Esophagus mucosa (tissue), 1 donor: ENCODE data around the gene RNASET2. TPM values are rescaled to one million over a fixed set of nuclear protein-coding genes. Genes with fewer than 3 reads are reported as not detected.
"Not testable (repeated sequence)": the region's sequence is repeated elsewhere in the genome, so short reads cannot be mapped to it uniquely, and the experiment has no call there.

Experiments
- ATAC-seq: fragments of 200-7000 bp; cut with Tn5 transposase; one replicate; pipeline ENCODE4 v1.9.1; 2020
- total RNA-seq: library from RNA; stranded (reverse); gene quantifications from one replicate; pipeline ENCODE4 v1.2.4, GENCODE V29; 2023
- donor health status: DM: yes; HTN: yes; CAD: no.

RNASET2 gene
- total RNA-seq, 1 donor from 2014 or later: 23.6 TPM

DNA sequence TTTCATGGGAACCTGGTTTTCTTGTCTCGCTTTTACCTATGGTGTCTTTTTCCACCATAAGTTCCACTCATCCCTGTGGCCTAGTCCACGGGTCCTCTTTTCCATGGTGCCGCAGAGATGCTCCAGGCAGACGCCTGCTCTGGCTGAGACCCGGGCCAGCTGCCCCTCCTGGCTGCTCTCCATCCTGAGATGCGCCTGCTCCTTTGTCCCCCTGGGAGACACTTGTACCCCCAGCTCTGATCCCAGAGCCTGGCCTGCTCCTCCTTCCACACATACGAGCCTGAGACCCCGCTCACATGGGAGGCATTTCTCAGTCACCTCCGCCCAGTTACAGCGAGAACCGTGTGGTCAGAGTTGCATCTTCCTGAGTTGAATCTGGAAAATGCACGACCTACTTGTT, 29.6 kb downstream of the RNASET2 start:
- no peak for ATAC-seq

DNA sequence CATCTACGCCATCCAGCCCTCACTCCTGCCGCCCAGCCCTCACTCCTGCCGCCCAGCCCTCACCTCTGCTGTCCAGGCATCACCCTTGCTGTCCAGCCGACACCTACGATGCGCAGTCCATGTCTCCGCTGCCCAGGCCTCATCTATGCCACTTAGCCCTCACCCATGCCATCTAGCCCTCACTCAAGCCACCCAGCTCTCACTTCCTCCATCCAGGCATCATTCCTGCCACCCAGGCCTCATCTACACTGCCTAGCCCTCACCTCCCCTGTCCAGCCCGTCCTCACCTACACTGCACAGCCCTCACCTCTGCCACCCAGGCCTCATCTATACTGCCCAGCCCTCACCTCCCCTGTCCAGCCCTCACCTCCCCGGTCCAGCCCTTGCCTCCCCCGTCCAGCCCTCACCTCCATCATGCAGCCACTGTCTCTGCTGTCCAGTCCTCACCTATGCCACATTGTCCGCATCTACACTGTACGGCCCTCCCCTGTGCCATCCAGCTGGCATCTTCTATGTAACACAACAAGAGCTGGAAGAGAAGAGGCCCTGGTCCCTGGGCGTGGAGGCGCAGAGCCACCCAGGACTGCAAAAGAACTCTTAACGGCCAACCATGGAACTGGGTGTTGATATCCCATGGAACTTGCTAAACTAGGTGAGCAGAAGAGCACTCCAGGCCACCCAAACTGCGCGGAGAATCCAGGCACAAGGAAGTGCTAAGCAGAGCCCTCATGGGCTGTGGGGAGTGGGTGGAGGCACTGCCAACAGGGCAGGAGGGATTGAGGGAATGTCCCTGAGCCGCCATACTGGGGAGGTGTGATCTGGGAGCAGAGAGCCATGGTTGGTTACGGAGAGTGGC, 31.0 kb downstream of the RNASET2 start:
- peak; percentile 46 for ATAC-seq

DNA sequence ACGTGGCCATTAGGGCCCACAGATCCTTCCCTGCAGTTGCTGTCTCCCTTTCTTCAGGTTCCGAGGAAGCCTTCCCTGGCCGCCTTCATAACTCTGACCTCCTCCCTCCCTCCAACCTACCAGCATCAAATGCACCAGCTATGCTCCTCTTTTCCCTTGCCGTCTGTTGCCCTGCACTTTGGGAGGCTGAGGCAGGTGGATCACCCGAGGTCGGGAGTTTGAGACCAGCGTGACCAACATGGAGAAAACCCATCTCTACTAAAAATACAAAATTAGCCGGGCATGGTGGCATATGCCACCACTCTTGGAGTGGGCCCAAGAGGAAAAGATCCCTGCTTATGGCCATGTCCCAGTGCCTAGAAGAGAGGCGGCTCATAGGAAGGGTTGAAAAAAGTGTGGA, 31.8 kb downstream of the RNASET2 start:
- ATAC-seq: no peak

DNA sequence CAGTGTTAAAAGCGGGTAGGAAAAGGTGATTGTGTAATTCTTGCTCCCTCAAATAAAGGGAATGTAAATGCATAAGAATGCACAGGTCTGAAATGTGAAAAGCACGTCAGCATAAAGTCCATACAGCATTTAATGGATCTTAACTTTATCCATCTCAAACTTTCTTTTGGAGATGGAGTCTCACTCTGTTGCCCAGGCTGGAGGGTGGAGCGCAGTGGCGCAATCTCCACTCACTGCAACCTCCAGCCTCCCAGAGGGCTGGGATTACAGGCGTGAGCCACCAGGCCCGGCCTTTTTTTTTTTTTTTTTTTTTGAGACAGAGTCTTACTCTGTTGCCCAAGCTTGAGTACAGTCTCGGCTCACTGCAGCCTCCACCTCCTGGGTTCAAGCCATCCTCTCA, 33.4 kb downstream of the RNASET2 start:
- ATAC-seq: no peak

DNA sequence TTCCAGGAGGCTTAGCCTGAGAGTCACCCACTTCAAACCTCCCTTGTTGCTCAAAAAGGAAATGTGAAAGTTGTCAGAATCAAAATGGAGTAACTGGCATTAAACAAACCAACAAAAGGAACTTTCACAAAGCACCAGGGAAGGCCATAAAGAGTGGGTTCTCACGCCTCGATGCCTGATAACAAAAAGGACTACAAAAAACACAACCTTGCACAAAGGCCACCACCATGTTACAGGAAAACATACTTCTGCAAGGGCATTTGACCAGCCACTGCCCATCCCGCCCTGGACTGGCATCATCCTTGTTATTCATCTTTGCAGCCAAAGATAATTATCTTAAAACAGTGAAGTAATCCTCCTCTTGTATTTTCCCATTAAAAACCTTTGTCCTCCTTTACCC, 34.8 kb downstream of the RNASET2 start:
- no peak for ATAC-seq

DNA sequence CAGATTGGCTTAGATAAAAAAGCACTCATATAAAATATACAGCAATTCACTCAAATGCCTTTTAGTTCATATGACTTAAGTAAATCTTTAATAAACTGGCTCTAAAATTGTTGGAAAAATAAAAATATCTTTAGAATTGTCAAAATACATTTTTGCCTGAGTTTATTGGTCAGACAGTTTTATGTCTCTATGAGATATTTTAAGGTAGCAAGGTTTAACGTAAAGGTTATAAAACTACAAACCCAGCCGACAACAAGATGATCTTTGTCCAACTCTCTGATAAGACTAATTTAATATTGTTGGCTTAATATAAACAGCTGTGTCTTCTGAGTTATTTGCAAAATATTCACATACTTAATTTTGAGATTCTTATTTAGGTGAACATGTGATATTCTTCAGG, 39.5 kb downstream of the RNASET2 start:
- no peak for ATAC-seq

DNA sequence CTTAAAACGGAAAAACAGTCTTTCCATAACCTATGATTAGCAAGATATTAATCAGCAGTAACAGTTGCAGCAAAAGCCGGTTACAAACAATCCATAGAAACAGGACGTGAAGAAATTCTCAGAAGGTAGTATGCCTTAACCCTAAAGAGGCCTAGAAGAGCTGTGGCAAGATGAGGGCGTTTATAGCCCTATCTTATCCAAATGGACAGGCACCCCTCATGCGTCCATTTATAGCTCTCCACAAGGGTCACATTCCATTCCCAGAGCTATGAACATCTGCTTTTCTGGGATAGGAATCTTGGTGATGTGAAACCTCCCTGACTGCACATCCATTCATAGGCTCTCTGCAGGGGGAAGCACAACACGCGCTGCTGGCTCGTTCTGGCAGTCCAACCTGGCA, 40.9 kb downstream of the RNASET2 start:
- not testable (repeated sequence) for ATAC-seq

DNA sequence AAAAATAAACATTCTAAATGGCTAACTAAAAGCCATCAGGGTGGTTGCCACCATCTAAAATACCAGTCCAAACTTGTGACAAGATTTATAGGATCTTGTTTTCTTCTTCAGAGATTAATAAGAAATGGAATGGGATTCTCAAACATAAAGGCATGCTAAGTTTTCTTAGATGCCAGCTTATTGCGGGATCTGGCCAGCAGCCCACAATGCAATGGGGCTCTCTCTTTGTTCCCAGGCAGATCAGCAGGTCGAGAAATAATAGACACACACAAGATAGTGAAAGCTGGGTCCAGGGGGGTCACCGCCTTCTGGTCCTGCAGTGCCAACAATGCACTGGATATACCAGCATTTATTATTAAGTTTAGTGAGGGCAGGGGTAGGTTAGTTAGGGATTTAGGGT, 41.4 kb downstream of the RNASET2 start:
- not testable (repeated sequence) for ATAC-seq

DNA sequence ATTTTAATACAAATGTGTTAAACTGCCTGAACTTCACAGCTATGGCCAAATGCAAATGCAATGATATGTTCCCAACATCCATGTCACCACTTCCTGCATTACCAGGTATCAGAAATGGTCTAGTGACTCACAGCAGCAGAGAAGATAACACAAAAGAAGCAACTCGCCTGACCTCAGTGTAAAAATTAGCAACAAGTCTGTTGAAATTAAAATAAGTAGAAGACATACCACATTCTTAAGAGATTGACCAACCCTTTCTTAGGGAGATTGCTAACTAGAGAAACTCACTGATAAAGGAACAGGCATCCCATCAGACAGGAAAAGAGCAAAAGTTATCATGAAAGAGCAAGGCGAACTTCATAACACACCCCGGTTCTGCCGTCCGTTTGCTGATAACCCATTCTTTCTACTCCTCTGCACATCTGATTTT, 45.1 kb downstream of the RNASET2 start:
- no peak for ATAC-seq

DNA sequence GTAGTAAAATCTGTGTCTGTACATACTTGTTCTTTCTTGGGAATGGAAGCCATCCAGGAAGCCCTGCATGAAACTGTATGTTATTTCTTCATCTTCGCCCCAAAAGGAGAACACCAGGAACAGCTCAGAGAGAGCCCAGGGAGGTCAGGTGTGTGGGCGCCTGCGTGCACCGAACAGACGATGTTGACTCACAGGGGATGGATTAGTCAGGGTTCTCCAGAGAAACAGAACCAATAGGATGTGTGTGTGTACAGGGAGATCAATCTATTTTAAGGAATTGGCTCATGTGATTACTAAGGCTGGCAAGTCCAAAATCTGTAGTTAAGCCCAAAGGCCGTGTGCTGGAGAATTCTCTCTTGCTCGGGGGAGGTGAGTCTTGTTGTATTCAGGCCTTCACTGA, 45.7 kb downstream of the RNASET2 start:
- ATAC-seq: no peak

DNA sequence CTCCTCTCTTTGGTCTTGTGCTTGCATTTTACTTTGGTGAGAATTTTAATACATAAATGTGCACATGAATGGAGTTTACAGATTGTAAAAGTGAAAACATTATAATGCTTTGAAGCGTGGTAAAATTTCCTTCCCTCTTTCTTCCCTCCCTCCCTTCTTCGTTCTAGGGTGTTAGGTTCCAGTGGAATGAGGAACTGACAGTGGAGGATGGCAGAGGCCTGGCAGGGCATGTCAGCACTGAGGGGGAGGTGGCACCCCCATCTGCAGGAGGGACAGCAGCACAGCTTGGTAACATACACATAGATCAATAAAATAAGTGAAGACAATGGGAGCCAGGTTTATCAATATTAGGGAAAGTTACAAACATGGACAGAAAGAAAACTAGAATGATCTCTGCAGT, 47.5 kb downstream of the RNASET2 start:
- ATAC-seq: no peak

DNA sequence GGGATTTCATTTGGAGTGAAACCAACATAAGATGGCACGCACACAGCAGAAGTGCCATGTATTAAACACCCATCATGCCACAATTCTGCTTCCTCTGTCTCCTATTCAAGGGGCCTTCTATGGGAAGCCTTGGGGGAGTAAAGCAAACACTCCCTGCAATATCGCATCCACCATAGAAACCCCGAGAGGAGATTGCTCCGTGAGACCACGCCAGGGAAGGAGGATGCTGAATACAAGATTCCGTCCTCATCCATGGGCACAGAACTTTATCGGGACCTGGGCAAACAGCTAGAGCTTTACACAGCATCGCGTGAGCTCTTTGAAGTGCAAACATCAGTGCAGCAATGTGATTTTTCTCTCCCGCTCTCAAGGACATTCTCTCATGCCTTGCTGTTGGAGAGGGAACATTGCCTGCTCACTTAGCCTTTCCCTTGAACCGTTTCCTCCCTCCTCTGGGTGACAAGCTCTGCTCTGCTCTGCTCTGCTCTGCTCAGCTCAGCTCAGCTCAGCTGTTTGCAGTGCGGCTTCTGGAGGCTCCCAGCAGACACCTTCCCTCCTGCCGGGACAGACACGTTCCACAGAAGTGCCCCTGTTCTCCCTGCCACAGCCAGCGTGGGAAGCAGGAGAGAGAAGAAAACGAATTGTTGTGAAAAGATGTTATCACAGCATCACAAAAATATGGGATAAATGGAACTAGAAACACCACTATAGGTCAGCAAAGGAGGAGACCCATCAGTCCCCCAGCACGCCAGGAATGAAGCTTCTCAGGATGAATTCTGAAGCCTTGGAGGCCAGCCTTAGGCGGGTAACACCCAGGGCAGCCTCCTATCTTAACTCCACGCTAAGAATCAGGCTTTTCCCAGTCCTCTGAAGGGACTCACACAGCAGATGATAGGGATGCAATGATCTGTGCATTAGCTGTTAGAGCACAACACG, 48.2 kb downstream of the RNASET2 start:
- no peak for ATAC-seq

DNA sequence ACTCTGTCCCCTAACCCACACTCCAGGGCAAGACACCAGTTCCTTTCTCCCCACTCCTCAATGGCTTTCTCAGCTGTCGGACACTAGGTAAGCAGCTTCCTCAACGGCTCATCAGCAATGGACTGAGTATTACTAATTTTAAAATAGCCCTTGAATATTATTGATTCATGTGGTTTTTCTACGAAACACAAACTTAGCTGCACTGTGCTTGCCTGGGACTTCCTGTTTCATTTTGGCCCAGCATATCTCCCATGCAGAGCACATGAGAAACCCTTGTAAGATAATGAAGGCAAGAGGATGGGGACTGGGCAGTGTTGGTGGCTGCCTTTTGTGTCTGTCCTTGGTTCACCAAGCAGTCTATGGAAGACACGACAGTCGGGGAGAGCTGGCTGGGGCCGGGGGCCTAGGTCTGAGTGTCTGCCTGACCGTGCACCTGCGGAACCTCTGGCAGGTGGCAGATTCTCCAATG, 48.9 kb downstream of the RNASET2 start:
- no peak for ATAC-seq

DNA sequence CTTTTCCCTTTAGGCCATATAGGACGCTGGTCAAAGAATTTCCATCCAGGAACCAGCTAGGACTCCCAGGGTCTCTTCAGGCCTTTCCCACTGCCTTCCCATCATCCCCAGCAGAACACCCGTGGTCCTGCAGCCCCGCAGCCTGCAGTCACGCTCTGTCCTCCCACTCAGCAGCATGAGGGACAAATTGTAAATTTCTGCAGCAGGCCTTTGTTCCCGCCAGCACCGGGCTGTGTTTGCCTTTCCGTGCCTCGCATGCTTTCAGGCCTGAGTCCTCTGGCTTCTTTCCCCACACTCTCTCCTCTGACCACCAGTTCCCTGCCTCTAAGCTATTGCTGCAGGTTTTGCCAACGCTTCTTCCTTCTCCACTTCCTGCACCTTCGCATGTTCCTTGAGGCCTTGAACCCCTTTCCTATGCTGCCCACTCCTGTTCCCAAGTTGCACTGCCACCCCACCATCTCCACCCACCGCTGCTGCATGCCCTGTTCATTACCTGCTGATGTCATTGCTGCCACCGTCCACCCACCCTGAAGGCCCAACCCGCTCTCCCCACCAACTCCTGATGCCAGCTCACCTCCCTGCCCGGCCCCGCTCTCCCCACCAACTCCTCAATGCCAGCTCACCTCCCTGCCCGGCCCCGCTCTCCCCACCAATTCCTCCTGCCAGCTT, 49.8 kb downstream of the RNASET2 start:
- no peak for ATAC-seq

DNA sequence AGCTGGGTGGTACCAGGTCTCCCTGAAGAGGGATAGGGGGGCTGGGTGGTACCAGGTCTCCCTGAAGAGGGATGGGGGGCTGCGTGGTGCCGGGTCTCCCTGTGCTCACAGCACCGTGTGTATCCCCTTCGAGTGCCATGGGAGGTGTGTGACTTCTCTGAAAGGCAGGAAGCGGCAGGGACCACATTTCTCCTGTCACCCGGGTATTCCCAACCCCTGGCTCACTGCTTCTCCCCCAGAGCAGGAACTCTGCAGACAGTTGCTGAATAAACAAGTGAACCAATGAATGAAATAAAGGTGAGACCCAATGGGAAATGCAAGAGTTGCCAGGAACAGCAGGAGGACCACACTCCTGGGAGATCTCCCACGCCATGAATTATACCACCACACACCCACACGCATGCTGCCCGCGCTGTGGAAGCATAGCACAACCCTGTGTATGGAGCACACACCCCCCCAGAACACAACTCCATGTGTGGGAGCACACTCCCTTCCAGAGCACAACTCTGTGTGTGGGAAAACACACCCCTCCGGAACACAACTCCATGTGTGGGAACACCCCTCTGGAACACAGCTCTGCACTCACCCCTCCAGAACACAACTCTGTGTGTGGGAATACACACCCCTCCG, 50.7 kb downstream of the RNASET2 start:
- no peak for ATAC-seq

DNA sequence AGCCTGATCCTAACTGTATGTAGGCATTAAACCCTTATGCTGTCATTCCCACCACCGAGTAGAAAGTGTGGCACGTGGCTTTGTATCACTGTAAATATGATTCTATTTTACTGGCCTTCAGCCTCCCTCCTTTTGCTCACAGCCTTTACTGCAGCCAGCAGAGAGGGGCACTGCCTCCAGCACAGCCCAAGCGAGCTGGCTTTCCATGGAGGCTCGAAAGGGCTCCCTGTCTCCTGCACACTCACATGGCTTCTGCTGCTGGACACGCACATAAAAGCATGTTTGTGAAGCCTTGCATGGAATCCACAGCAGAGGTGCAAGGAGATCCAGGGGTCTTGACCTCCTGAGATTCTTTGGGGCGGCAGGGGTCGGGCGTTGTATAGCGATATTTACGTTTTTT, 51.3 kb downstream of the RNASET2 start:
- no peak for ATAC-seq

DNA sequence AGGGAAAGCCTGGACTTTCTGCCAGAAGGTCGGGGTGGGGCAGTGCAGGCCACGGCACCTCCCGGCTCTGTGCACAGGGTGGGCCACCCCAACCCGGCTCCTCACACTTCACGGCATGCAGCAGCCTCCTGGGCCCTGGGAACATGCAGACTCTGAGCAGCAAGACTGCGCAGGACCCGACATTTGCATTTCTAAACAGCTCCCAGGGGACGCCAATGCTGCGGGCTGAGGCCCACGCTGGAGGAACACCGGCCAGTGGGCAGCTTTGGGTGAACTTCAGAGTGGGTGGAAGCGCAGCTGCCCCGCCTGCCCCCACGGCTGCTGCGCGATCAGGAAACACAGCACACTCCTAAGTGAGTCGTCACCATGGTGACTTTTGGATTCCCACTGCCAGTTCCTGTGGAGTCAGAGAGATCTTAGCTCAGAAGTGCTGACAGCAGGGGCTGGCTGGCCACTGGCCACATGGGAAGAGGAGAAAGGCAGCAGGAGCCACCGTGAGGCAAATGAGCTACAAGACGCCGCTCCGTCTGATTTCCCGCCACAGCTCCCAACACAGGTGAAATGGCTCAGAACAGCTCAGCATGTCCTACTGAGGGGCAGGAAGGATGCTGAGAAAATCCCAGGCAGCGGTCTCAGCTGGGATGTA, 52.1 kb downstream of the RNASET2 start:
- no peak for ATAC-seq

DNA sequence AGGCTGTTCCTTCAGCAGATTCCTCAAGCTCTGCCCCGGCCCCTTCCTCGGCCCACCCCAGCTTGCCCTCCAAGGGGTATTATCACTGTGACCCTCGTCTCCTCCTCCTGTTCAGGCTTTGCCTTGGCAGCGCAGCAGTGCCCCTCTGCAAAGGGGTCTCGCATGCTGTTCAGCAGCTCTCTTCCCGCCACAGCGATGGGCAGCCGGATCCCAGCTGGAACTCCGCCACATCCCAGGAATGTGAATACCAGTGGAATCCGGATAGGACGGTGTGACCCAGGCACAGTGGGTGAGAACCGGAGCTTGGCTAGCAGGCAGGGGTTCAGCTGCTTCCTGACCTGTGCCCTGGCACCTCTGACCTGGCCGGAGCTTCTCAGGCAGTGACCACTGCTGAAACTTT, 52.9 kb downstream of the RNASET2 start:
- no peak for ATAC-seq

DNA sequence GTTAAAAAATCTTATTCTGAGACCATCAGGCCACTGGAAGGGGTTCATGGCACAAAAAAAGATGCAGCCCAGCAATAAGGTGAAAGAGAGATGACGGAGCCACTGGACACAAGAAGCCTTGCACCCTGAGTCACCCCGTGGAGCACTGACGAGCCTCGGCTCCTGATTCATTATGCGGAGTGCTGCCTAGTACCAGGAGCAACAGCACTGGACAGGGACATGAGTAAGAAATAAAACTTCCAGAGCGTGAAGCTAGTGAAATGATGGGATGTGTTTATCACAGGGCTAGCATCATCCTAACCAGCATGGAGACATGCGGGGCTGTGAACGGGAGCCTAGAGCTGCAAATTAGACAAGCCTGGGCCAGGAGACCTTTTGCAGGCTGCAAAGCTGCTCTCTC, 53.3 kb downstream of the RNASET2 start:
- ATAC-seq: no peak

DNA sequence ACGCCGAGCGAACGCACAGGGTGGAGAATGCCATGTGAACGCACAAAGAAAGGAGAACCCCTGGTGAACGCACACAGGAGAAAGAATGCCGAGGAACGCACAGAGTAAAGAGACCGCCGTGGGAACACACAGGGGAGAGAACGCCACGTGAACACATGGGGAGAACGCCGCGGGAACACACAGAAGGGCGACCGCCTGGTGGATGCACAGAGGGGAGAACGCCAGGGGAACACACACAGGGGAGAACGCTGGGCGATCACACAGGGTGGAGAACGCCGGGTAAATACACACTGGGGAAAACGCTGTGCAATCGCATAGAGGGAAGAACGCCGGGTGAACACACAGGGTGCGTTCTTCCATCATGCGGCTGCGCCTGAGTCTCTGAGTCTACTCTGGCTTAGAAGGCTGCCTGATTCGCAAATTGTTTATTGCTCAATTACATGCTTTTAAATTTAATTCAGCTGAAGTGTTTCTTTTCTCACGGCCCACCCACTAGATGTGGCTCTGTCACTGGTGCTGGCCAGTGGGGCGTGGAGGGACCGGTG, 54.1 kb downstream of the RNASET2 start:
- ATAC-seq: no peak

DNA sequence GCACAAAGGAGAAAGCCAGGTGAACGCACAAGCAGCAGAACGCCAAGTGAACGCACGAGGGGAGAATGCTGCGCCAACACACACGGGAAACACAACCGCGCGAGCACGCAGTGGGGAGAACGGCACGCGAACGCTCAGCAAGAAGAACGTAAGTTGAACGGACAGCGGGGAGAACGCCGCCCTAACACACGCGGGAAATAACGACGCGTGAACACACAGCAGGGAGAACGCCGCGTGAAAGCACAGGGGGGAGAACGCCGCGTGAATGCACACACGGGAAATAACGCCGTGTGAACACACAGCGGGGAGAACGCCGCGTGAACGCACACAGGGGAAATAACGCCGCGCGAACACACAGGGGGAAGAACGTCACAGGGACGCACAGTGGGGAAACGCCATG, 54.7 kb downstream of the RNASET2 start:
- no peak for ATAC-seq
